Measurements from ENCODE around the gene VSTM5. TPM values are rescaled to one million over a fixed set of nuclear protein-coding genes. Genes with fewer than 3 reads are reported as not detected.

The VSTM5 gene
- total RNA-seq, 1 experiment from 2014 or later, result 0.76 TPM

DNA sequence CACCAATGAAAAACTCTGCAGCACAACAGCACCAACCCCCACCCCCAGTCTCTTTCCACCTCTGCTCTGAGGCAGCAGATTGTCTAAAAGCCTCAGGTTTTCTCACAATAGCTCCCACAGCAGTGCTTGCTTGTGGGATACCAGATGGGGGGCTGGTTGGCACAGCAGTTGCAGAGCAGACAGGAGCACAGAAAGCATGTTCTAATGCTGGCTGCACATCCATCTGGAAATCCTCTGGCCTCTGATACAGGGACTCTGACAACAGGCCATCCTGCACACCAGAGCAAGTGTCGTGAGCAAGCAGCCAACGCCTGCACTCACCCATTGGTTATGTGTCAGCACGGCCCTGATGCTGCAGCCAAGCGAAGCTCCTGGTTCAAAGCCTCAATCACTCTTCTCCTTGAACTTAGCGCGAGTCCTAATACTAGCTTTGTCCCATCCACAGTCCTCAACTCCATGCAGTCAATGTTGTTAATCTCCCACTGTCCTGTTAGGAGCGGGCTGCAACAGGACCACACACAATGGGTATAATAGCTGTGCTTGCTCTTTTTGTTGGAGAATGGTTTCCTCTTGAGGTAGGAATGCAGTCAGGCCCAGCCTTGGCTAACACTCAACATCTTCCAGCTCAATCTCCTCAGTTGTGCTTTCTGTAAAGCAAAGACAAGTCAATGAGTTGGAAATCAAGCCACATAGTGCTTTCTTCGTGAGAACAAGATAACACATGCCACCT, 30.3 kb downstream of the VSTM5 start:
- Mint-ChIP-seq H3K27ac (ENCODE audit: unreplicated experiment) (no peak overlapping the region), H3K36me3 (ENCODE audit: insufficient read depth, unreplicated experiment) (no peaks in the 10 kb centered on the region), H3K9me3 (ENCODE audit: low read depth, unreplicated experiment) (no peaks in the 10 kb centered on the region), H3K4me3 (ENCODE audit: low read depth, unreplicated experiment) (no peak overlapping the region), H3K4me1 (ENCODE audit: low read depth, unreplicated experiment) (no peaks in the 10 kb centered on the region), H3K27me3 (ENCODE audit: unreplicated experiment) (no peaks in the 10 kb centered on the region)
- TF ChIP-seq, protein P1, sequence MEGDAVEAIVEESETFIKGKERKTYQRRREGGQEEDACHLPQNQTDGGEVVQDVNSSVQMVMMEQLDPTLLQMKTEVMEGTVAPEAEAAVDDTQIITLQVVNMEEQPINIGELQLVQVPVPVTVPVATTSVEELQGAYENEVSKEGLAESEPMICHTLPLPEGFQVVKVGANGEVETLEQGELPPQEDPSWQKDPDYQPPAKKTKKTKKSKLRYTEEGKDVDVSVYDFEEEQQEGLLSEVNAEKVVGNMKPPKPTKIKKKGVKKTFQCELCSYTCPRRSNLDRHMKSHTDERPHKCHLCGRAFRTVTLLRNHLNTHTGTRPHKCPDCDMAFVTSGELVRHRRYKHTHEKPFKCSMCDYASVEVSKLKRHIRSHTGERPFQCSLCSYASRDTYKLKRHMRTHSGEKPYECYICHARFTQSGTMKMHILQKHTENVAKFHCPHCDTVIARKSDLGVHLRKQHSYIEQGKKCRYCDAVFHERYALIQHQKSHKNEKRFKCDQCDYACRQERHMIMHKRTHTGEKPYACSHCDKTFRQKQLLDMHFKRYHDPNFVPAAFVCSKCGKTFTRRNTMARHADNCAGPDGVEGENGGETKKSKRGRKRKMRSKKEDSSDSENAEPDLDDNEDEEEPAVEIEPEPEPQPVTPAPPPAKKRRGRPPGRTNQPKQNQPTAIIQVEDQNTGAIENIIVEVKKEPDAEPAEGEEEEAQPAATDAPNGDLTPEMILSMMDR (IDR thresholded peaks at IDR 0.05; ENCODE audit: unreplicated experiment), result no peak
- intact Hi-C loops (cut with micrococcal nuclease; ENCODE audit: unreplicated experiment), result no loop called here
- BruUV-seq (replicated peaks), result no TSS peak
- DNase-seq, result no peak
- CTCF ChIA-PET, result no interaction called here

DNA sequence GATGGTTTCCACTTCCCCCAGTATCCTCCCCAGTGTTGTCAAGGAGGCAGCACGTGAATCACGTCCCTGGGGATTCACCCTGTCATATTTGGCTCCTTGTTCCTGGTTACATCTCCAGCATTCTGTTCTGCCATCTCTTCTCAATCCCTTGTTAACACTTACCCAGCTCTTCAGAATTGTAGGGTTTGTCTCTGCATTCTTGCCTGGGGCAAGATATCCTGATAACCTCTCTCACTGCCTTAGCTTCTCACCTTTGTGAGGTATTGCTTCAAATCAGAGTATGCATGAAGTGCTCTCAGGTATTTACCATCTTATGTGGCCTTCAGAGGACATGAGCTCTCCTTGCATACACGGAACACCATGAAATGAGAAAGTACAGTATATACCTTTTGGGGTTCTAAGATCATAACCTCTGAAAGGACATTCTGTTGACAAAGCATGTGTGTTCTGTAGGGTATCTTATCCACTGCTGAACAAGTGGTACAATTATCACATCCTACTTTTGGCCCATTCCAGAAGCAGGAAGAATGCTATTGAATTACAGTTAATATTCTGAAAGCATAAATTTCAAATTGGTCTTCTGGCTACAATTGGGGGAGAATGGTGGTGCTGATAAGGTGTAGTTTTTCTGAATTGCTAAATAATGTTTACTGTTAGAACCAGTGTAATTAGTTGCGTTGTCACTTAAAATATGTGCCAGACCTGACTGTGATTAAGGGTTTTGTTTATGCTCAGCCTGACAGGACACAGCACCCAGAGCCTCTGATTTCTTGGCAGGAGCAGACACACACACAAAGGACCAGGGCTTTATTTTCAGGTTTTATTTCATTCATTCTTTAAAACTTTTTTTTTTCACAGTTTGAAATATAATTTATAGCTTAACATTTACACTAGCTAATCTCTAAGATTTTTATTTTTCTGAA, 32.7 kb downstream of the VSTM5 start:
- no peaks in the 10 kb centered on the region for H3K9me3 Mint-ChIP-seq (ENCODE audit: low read depth, unreplicated experiment)
- no TSS peak for BruUV-seq (replicated peaks)
- DNase-seq, result no peak
- no peak overlapping the region for H3K4me3 Mint-ChIP-seq (ENCODE audit: low read depth, unreplicated experiment)
- CTCF ChIA-PET, result no interaction called here
- H3K36me3 Mint-ChIP-seq (ENCODE audit: insufficient read depth, unreplicated experiment), result no peaks in the 10 kb centered on the region
- H3K27ac Mint-ChIP-seq (ENCODE audit: unreplicated experiment), result no peak overlapping the region
- TF ChIP-seq, protein P1 (IDR thresholded peaks at IDR 0.05; ENCODE audit: unreplicated experiment), result no peak
- H3K27me3 Mint-ChIP-seq (ENCODE audit: unreplicated experiment), result no peaks in the 10 kb centered on the region
- intact Hi-C loops (cut with micrococcal nuclease; ENCODE audit: unreplicated experiment), result no loop called here
- H3K4me1 Mint-ChIP-seq (ENCODE audit: low read depth, unreplicated experiment), result no peaks in the 10 kb centered on the region

DNA sequence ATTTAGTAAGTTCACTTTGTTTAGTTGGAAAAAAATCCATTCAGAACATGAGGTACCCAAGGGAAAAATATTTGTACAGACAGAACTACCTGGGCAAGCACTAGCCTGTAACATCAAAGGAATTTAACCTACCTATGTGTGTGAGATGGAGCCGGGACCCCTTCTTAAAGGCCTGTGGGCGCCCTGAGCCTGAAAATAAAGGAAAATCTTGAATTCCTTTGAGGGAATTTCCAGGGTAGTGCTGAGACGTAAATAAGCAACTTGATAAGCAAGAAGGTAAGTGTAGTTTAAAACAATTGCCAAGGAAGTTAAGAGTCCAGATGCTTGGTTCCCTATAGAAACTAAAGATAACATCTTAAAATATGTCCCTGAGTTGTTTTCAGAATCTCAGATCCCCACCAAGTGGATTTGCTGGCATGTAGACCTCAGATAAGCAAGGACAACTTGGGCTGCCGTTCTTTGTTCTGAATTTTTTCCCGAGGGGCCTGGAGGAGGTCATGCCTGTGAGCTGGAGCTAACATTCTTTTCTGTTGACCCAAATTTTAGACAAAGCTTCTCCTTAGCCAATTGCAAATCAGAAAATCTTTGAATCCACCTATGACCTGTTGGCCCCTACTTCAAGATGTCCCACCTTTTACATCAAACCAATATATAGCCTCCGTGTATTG, 35.3 kb downstream of the VSTM5 start:
- H3K9me3 Mint-ChIP-seq (ENCODE audit: low read depth, unreplicated experiment), result no peaks in the 10 kb centered on the region
- CTCF ChIA-PET, result no interaction called here
- TF ChIP-seq, protein P1 (IDR thresholded peaks at IDR 0.05; ENCODE audit: unreplicated experiment), result no peak
- H3K4me3 Mint-ChIP-seq (ENCODE audit: low read depth, unreplicated experiment), result no peak overlapping the region
- BruUV-seq (replicated peaks), result no TSS peak
- DNase-seq, result no peak
- H3K4me1 Mint-ChIP-seq (ENCODE audit: low read depth, unreplicated experiment), result no peaks in the 10 kb centered on the region
- no peaks in the 10 kb centered on the region for H3K27me3 Mint-ChIP-seq (ENCODE audit: unreplicated experiment)
- intact Hi-C loops (cut with micrococcal nuclease; ENCODE audit: unreplicated experiment), result no loop called here
- H3K27ac Mint-ChIP-seq (ENCODE audit: unreplicated experiment), result no peak overlapping the region
- H3K36me3 Mint-ChIP-seq (ENCODE audit: insufficient read depth, unreplicated experiment), result no peaks in the 10 kb centered on the region

DNA sequence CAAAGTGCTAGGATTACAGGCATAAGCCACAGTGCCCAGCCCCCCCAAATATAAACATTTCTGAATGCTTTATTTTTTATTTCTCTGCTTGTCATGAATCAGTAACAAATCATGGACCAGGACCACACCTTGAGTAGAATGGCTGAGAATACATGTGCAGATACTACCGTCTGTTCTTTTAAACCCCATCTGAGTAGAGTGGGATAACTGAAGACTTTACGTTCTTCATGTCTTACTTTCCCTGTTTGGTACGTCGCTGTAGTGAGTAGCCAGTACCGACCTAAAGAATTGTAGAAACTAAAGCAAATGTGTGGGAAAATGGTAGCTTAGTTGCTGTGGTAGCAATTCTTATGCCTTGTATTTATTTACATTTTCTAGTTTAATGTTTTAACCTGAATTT, 36.4 kb downstream of the VSTM5 start:
- TF ChIP-seq, protein P1 (IDR thresholded peaks at IDR 0.05; ENCODE audit: unreplicated experiment), result no peak
- Mint-ChIP-seq H3K4me1 (ENCODE audit: low read depth, unreplicated experiment) (no peaks in the 10 kb centered on the region), H3K36me3 (ENCODE audit: insufficient read depth, unreplicated experiment) (no peaks in the 10 kb centered on the region), H3K27me3 (ENCODE audit: unreplicated experiment) (no peaks in the 10 kb centered on the region), H3K4me3 (ENCODE audit: low read depth, unreplicated experiment) (no peak overlapping the region), H3K9me3 (ENCODE audit: low read depth, unreplicated experiment) (no peaks in the 10 kb centered on the region), H3K27ac (ENCODE audit: unreplicated experiment) (no peak overlapping the region)
- intact Hi-C loops (cut with micrococcal nuclease; ENCODE audit: unreplicated experiment), result no loop called here
- no peak for DNase-seq
- CTCF ChIA-PET, result no interaction called here
- no TSS peak for BruUV-seq (replicated peaks)

Data from Calu3 (cell line).